Cardiac fibroblast (primary cell): ENCODE data around the gene CELSR1.

Experiments used
- DNase-seq, 2 donors: peaks; one replicate each; pipeline versions ENCODE4 v3.0.0 to v3.0.0-alpha.2; 2010; ENCODE audit warnings: low read depth in 2 of 2
- H3K4me3 ChIP-seq, 2 donors: replicated peaks in 1 of 2; 1 replicate in 1 of 2; 2 replicates in 1 of 2; pipeline ENCODE4 v1.5.1; 2011; ENCODE audit warnings: low read depth in 2 of 2, low read length in 2 of 2, mild to moderate bottlenecking in 2 of 2, moderate library complexity in 1 of 2
- CTCF ChIP-seq: IDR thresholded peaks from one replicate; pipeline ENCODE4 v1.5.1; 2011; ENCODE audit warnings: low read depth, mild to moderate bottlenecking, low read length, inconsistent platforms

Gene CELSR1

GRCh38 chr22:46389081-46389480 is 148.3 kb downstream of the CELSR1 start:
- no peak overlapping the region for H3K4me3 ChIP-seq
- DNase-seq = no peak
- no peak for TF ChIP-seq CTCF

- no peak for TF ChIP-seq CTCF
- H3K4me3 ChIP-seq = no peak overlapping the region
Observed at GRCh38 chr22:46388647-46389046, 148.8 kb downstream of the CELSR1 start.

GRCh38 chr22:46387748-46388147 is 149.7 kb downstream of the CELSR1 start:
- no peak overlapping the region for H3K4me3 ChIP-seq
- DNase-seq = no peak
- TF ChIP-seq CTCF = no peak

More at GRCh38 chr22:46388647-46389046, 148.8 kb downstream of the CELSR1 start:
- no peak for DNase-seq

- DNase-seq = no peak
- no peak for TF ChIP-seq CTCF
- H3K4me3 ChIP-seq = no peak overlapping the region
Observed at GRCh38 chr22:46386312-46386711, 151.1 kb downstream of the CELSR1 start.

GRCh38 chr22:46382524-46382923 is 154.9 kb downstream of the CELSR1 start:
- no peak overlapping the region for H3K4me3 ChIP-seq
- no peak for TF ChIP-seq CTCF
- DNase-seq = no peak

GRCh38 chr22:46381731-46382130 is 155.7 kb downstream of the CELSR1 start:
- no peak for TF ChIP-seq CTCF
- no peak for DNase-seq
- no peak overlapping the region for H3K4me3 ChIP-seq

DNA sequence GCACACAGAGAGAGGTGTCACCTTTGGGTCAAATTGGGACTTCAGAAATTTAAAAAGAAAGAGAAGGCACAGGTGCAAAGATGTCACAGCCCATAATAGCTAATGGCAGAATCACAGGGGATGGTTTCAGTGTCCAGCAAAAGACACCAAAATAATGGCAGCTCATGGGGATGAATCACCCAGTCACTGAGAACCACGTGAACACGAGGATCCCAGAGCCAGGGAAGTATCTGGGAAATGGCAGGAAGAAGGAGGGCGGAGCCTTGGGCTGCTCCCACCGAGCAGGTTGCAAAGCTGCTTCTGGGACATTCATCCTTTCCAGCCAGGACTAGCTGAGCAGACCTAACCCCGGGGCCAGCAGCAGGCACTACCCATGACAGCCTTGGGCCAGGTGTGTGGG is 156.3 kb downstream of the CELSR1 start:
- H3K4me3 ChIP-seq = no peak overlapping the region
- TF ChIP-seq CTCF = no peak
- no peak for DNase-seq
